PC-9 (cell line): ENCODE results near the gene NFS1. TPM values are rescaled to one million over a fixed set of nuclear protein-coding genes. Genes with fewer than 3 reads are reported as not detected.
"Not testable (repeated sequence)": the region's sequence is repeated elsewhere in the genome, so short reads cannot be mapped to it uniquely, and the experiment has no call there.

Experiments used
- BruUV-seq: library from RNA; stranded (reverse); fragments of 400-500 nt; replicated peaks from 2 replicates; lab custom pipeline; 2021; lab: Mats Ljungman, UMichigan
- CTCF ChIA-PET: fragments of 300-600 bp; sonication (Branson Sonifier 250); formaldehyde crosslinking; loops from one replicate; lab custom pipeline; 2022; ENCODE audit warnings: antibody characterized with exemption; lab: Charles Lee
- POLR2A ChIA-PET: fragments of 300-600 bp; sonication (Branson Sonifier 250); formaldehyde crosslinking; loops from one replicate; lab custom pipeline; 2022; ENCODE audit warnings: antibody characterized with exemption; ENCODE audit not compliant: unreplicated experiment; lab: Charles Lee
- DNase-seq, 2 experiments: peaks; one replicate each; pipeline versions ENCODE4 v3.0.0 to v3.0.0-alpha.2; 2015 to 2022; ENCODE audit warnings: mixed read lengths in 1 of 2
- H2AFZ ChIP-seq: fragments of 200-600 bp; sonication (generic); 2 replicates; pipeline ENCODE4 v1.8.1; 2017; ENCODE audit warnings: antibody characterized with exemption
- H3F3A ChIP-seq: fragments of 200-600 bp; sonication (generic); 2 replicates; pipeline ENCODE4 v1.8.1; 2017; ENCODE audit warnings: antibody characterized with exemption, mild to moderate bottlenecking, low read depth; ENCODE audit not compliant: insufficient read depth
- H3K27ac ChIP-seq: fragments of 200-600 bp; sonication (generic); 2 replicates; pipeline ENCODE4 v1.6.1; 2016; ENCODE audit warnings: mixed run types
- H3K27me3 ChIP-seq: fragments of 200-600 bp; sonication (generic); 2 replicates; pipeline ENCODE4 v1.6.1; 2016; ENCODE audit warnings: low read depth, mixed run types; ENCODE audit not compliant: insufficient read depth
- H3K36me3 ChIP-seq: fragments of 200-600 bp; sonication (generic); 2 replicates; pipeline ENCODE4 v1.6.1; 2016; ENCODE audit warnings: low read depth, mixed run types
- H3K4me1 ChIP-seq: fragments of 200-600 bp; sonication (generic); replicated peaks from 2 replicates; pipeline ENCODE4 v1.6.1; 2016; ENCODE audit warnings: mixed run types; ENCODE audit not compliant: insufficient read depth
- H3K4me2 ChIP-seq: fragments of 200-600 bp; sonication (generic); 2 replicates; pipeline ENCODE4 v1.6.1; 2017; ENCODE audit warnings: mixed run types
- H3K4me3 ChIP-seq: fragments of 200-600 bp; sonication (generic); 2 replicates; pipeline ENCODE4 v1.6.1; 2016; ENCODE audit warnings: mixed run types
- H3K79me2 ChIP-seq: fragments of 200-600 bp; sonication (generic); 2 replicates; pipeline ENCODE4 v1.6.1; 2017; ENCODE audit warnings: low read depth, mixed run types
- H3K9me2 ChIP-seq: fragments of 200-600 bp; sonication (generic); 2 replicates; pipeline ENCODE4 v1.8.1; 2017; ENCODE audit warnings: mild to moderate bottlenecking; ENCODE audit not compliant: insufficient read depth
- H3K9me3 ChIP-seq: fragments of 200-600 bp; sonication (generic); 2 replicates; pipeline ENCODE4 v1.8.1; 2016; ENCODE audit warnings: low read depth; ENCODE audit not compliant: insufficient read depth
- H4K20me1 ChIP-seq: fragments of 200-600 bp; sonication (generic); 2 replicates; pipeline ENCODE4 v1.8.1; 2017; ENCODE audit not compliant: insufficient read depth
- CTCF ChIP-seq: fragments of 200-600 bp; sonication (generic); conservative IDR thresholded peaks from 2 replicates; pipeline ENCODE4 v1.6.1; 2017; ENCODE audit warnings: mixed run types, antibody characterized with exemption, mild to moderate bottlenecking, moderate library complexity
- EZH2 ChIP-seq: fragments of 200-600 bp; sonication (generic); IDR thresholded peaks from 2 replicates; pipeline ENCODE4 v1.8.0; 2017; ENCODE audit warnings: antibody characterized with exemption, low read depth
- intact Hi-C: fragments of 100-400 bp; cut with micrococcal nuclease; formaldehyde crosslinking; loops from one replicate; pipeline ENCODE4 v1.10.0; 2022; ENCODE audit not compliant: unreplicated experiment
- total RNA-seq: library from RNA; stranded (reverse); gene quantifications from 2 replicates; pipeline ENCODE4 v1.2.3, GENCODE V29; 2021

The NFS1 gene
- total RNA-seq, 1 experiment from 2014 or later = 65.0 TPM

GRCh38 chr20:35726842-35727711 lies 27.9 kb upstream of the NFS1 start:
- POLR2A ChIA-PET = no interaction called here
- no TSS peak for BruUV-seq
- H3K27me3 ChIP-seq = no peaks in the 10 kb centered on the region
- peaks cover 95% of the 10 kb centered on the region for H3K79me2 ChIP-seq
- H2AFZ ChIP-seq = no peak overlapping the region
- intact Hi-C loops = no loop called here
- CTCF ChIA-PET = no interaction called here
- H3K9me2 ChIP-seq = no peaks in the 10 kb centered on the region
- 0 out of 2 replicates have a peak, but pooled peaks cover 4% of the 10 kb centered on the region for H3K4me1 ChIP-seq
- peaks cover 89% of the 10 kb centered on the region for H3F3A ChIP-seq
- H3K36me3 ChIP-seq = peaks cover 75% of the 10 kb centered on the region
- H3K4me2 ChIP-seq = no peak overlapping the region
- no peak for DNase-seq
- H3K4me3 ChIP-seq = no peak overlapping the region
- no peaks in the 10 kb centered on the region for H3K9me3 ChIP-seq
- H3K27ac ChIP-seq = no peak overlapping the region
- peaks cover 97% of the 10 kb centered on the region for H4K20me1 ChIP-seq
- no peak for TF ChIP-seq EZH2
- TF ChIP-seq CTCF = no peak

- no peaks in the 10 kb centered on the region for H3K9me3 ChIP-seq
- H3K4me2 ChIP-seq = no peak overlapping the region
- intact Hi-C loops = no loop called here
- no peak for DNase-seq
- H3K4me3 ChIP-seq = no peak overlapping the region
- H3F3A ChIP-seq = peaks cover 88% of the 10 kb centered on the region
- ChIA-PET CTCF (no interaction called here), POLR2A (interaction anchor here (0.7 kb wide), 1 partner anchor 211 kb away, joined by 14 read pairs; no protein-coding TSS in a partner anchor)
- no peak overlapping the region for H3K27ac ChIP-seq
- no TSS peak for BruUV-seq
- TF ChIP-seq EZH2 (no peak), CTCF (no peak)
- H2AFZ ChIP-seq = no peak overlapping the region
- H3K79me2 ChIP-seq = peaks cover 95% of the 10 kb centered on the region
- H3K9me2 ChIP-seq = no peaks in the 10 kb centered on the region
- H4K20me1 ChIP-seq = peaks cover 97% of the 10 kb centered on the region
- H3K36me3 ChIP-seq = peaks cover 75% of the 10 kb centered on the region
- no peaks in the 10 kb centered on the region for H3K27me3 ChIP-seq
- no peaks in the 10 kb centered on the region for H3K4me1 ChIP-seq
Observed at GRCh38 chr20:35724321-35725230, 25.4 kb upstream of the NFS1 start.

GRCh38 chr20:35723652-35724320 lies 24.6 kb upstream of the NFS1 start:
- H3K4me3 ChIP-seq, BruUV-seq, H3K27ac ChIP-seq, H3K27me3 ChIP-seq, POLR2A ChIA-PET, intact Hi-C loops, H3K9me3 ChIP-seq, CTCF ChIA-PET, H3K4me1 ChIP-seq, DNase-seq, H2AFZ ChIP-seq, H3K4me2 ChIP-seq, H3K9me2 ChIP-seq: not testable (repeated sequence)
- peaks cover 88% of the 10 kb centered on the region for H3F3A ChIP-seq
- H3K79me2 ChIP-seq = peaks cover 96% of the 10 kb centered on the region
- peaks cover 98% of the 10 kb centered on the region for H4K20me1 ChIP-seq
- peaks cover 78% of the 10 kb centered on the region for H3K36me3 ChIP-seq

- H3K9me2 ChIP-seq, H3K9me3 ChIP-seq, H3K27ac ChIP-seq, H3K27me3 ChIP-seq, H3K4me2 ChIP-seq, CTCF ChIA-PET, BruUV-seq, H3K4me1 ChIP-seq, DNase-seq, intact Hi-C loops, H3K4me3 ChIP-seq, POLR2A ChIA-PET, H2AFZ ChIP-seq: not testable (repeated sequence)
- Histone ChIP-seq H3K36me3 (peaks cover 80% of the 10 kb centered on the region), H3K79me2 (peaks cover 94% of the 10 kb centered on the region), H3F3A (peaks cover 94% of the 10 kb centered on the region), H4K20me1 (peaks cover 98% of the 10 kb centered on the region)
Observed at GRCh38 chr20:35723275-35723639, 24.1 kb upstream of the NFS1 start.
